ENCODE results near the gene CSNK1G3. TPM values are rescaled to one million over a fixed set of nuclear protein-coding genes. Genes with fewer than 3 reads are reported as not detected.
A peak's percentile ranks its signal among the peaks of the same experiment; 100 is the strongest.

The CSNK1G3 gene
- polyA plus RNA-seq, 6 donors from 2014 or later, result 92.2 to 123 (median 109) TPM

DNA sequence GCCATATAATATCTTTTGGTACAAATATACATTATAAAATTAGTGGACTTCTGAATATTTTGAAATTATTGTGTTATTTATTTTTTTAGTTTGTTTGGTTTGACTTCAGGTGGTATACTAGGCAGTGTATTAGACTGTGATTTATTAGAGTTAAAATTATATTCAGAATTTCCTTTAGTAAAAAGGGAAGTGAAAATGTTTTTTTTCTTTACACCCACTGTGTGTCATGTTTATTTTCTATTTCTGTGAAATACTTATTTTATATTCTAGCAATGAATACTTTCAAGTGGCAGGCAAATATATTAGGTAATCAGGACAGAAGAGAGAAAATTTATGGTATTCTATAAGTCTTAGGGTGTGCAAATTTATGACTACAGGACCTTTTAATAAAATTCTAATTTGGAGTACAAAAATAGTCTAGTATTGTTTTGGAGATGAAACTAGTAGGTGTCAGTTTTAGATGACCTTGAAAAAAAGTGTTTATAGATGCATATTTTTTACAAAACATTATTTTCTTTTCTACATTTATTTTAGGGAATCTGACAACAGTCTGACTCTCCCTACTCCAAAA lies 8.8 kb downstream of the CSNK1G3 start:
- H3K9me3 Mint-ChIP-seq, result peaks cover 0 to 3% (median 0%) of the 10 kb centered on the region in 7 donors
- DNase-seq (peak; percentile 31), ATAC-seq (ENCODE audit: low read depth in 2 of 2) (peak; percentile 53 to 59)
- peak overlapping the region in 5 of 6 donors; percentile 14 to 97 (median 71) for H3K27ac Mint-ChIP-seq
- no peaks in the 10 kb centered on the region for H3K27me3 Mint-ChIP-seq
- no peaks in the 10 kb centered on the region for H3K36me3 Mint-ChIP-seq
- peak overlapping the region; percentile 61 to 85 (median 79) for H3K4me3 Mint-ChIP-seq
- peaks cover 48 to 87% (median 74%) of the 10 kb centered on the region in 3 donors for H3K4me1 Mint-ChIP-seq

DNA sequence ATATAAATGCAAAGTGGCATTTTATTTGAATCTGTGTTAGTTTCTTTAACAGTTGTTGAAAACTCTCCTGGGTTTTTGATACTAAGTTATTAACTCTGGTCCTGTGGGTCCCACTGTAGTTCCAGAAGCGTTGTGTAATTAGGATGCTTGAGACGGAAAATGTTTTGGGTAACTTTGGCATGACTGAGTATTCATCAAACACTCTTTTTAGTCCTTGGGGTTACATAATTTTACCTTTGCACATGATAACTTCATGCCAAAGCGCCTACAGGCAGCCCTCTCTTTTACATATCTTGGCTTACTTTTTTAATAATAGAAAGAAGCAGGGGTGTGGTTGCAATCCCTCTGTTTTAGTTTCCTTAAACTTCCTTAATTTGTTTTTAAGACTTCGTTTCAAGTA lies 12.2 kb downstream of the CSNK1G3 start:
- peaks cover 48 to 80% (median 70%) of the 10 kb centered on the region in 3 donors for H3K4me1 Mint-ChIP-seq
- peaks cover 0 to 4% (median 0%) of the 10 kb centered on the region in 7 donors for H3K9me3 Mint-ChIP-seq
- ATAC-seq (ENCODE audit: low read depth in 2 of 2), result no peak
- H3K27ac Mint-ChIP-seq, result peak overlapping the region; percentile 3 to 76 (median 47)
- no peaks in the 10 kb centered on the region for H3K27me3 Mint-ChIP-seq
- H3K36me3 Mint-ChIP-seq, result peaks cover 0 to 4% of the 10 kb centered on the region in 2 donors
- peak overlapping the region; percentile 0 to 72 (median 43) for H3K4me3 Mint-ChIP-seq
- DNase-seq, result no peak

DNA sequence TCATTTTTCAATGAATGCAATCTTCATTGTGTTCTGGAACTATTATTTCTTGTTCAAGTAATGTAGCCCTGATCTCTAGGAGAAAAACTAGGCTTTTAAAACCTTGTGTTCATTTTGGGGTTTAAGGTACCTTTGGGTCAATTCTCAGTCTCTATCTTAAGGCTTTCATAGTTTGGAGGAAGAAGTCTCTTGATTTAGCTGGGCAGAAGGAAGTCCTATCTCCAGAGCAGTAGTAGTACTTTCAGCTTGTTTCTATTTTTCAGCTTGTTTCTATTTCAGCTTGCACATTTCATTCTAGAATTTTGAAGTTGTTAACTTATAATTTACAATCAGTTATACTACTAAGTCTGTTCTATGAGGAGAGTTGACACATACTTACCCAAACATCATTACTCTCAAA lies 15.2 kb downstream of the CSNK1G3 start:
- Mint-ChIP-seq H3K4me3 (peak overlapping the region in 6 of 8 donors; percentile 7 to 63 (median 44)), H3K9me3 (peaks cover 0 to 4% (median 0%) of the 10 kb centered on the region in 7 donors), H3K27ac (peak overlapping the region in 4 of 6 donors; percentile 7 to 65 (median 38)), H3K4me1 (peaks cover 46 to 71% (median 68%) of the 10 kb centered on the region in 3 donors), H3K36me3 (peaks cover 0 to 4% of the 10 kb centered on the region in 2 donors), H3K27me3 (no peaks in the 10 kb centered on the region)
- peak; percentile 32 to 46 for ATAC-seq (ENCODE audit: low read depth in 2 of 2)
- no peak for DNase-seq

DNA sequence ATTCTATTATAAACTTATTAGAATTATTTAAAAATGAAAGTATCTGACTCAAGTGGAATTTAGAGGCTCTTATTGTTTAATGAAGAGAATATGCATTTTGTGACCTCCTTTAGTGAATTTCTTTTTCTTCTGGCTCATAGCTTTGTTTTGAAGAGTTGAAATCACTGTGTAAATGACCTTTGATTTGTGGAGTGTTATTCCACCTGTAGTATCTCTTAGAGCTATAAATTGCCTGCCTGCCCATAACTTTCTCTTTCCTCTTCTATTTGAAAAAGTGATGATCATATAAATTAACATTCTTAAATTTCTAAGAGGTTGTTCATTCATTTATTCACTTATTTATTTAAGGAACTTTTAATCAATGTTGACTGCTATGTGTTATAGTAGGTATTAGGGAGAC lies 16.1 kb downstream of the CSNK1G3 start:
- Mint-ChIP-seq H3K4me1 (peaks cover 49 to 72% (median 66%) of the 10 kb centered on the region in 3 donors), H3K4me3 (peak overlapping the region in 1 of 8 donors; percentile 31), H3K36me3 (peaks cover 0 to 4% of the 10 kb centered on the region in 2 donors), H3K27me3 (no peaks in the 10 kb centered on the region), H3K27ac (no peak overlapping the region), H3K9me3 (peaks cover 0 to 4% (median 0%) of the 10 kb centered on the region in 7 donors)
- ATAC-seq (ENCODE audit: low read depth in 2 of 2), result no peak
- DNase-seq, result no peak

DNA sequence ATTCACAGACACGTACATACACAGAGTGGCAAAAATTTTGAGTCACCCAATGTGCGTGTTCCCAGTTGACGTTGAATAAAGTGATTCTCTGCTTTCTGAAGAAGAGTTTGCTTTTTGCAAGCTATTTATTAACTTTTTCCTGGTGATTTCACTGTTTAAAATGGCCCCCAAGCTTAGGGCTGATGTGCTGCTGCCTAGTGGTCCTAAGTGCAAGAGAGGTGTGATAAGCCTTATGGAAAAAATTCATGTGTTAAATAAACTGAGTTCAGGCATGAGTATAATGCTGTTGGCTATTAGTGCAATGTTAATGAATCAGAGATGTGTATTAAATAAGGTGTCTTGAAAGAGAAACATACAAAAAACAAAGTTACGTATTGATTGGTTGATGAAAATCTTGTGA lies 16.9 kb downstream of the CSNK1G3 start:
- peaks cover 48 to 70% (median 61%) of the 10 kb centered on the region in 3 donors for H3K4me1 Mint-ChIP-seq
- no peaks in the 10 kb centered on the region for H3K27me3 Mint-ChIP-seq
- H3K4me3 Mint-ChIP-seq, result peak overlapping the region in 5 of 8 donors; percentile 10 to 53 (median 31)
- peaks cover 0 to 4% (median 0%) of the 10 kb centered on the region in 7 donors for H3K9me3 Mint-ChIP-seq
- no peak for ATAC-seq (ENCODE audit: low read depth in 2 of 2)
- H3K27ac Mint-ChIP-seq, result peak overlapping the region in 1 of 6 donors; percentile 66
- H3K36me3 Mint-ChIP-seq, result peaks cover 0 to 4% of the 10 kb centered on the region in 2 donors
- DNase-seq, result no peak

DNA sequence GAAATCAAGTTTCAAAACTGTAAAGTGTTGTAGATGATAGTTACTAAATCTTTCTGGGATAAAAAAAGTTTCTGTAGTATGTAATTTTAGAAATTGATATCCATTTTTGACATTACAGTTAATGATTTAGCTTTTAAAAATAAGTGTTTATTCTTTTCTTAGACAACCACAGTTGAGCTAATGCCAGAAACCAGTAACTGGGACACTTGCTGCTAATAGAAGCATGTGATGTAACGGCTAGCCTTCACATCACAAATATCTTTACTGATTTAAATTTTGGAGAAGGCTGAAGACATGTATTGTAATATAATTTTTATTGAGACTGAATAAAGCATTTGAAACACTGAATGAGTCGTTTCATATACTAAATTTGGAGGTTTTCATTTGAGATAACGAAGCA lies 18.8 kb downstream of the CSNK1G3 start:
- Mint-ChIP-seq H3K4me1 (peaks cover 39 to 67% (median 58%) of the 10 kb centered on the region in 3 donors), H3K27me3 (no peaks in the 10 kb centered on the region), H3K9me3 (peaks cover 0 to 4% (median 0%) of the 10 kb centered on the region in 7 donors), H3K36me3 (peaks cover 0 to 4% of the 10 kb centered on the region in 2 donors), H3K27ac (no peak overlapping the region), H3K4me3 (peak overlapping the region in 1 of 8 donors; percentile 6)
- DNase-seq (no peak), ATAC-seq (ENCODE audit: low read depth in 2 of 2) (no peak)

DNA sequence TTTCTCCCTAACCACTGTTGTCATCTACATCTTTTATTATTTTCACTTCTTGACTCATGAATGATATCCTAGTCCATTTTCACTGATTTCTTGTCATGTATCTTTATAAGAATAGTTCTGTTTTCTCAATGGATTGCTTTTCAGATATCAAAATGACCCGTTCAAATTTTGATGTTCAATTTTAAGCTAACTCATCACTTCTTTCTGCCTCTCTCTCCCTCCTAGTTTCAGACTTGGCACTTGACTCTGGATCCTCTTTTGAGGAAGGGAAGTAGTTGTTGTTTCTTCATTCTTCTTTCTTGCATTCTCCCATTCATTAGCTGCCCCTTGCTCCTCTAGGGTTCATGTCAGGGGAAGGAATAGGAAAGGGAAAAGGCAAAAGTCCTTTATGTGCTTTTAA lies 23.7 kb downstream of the CSNK1G3 start:
- Mint-ChIP-seq H3K27me3 (no peaks in the 10 kb centered on the region), H3K27ac (no peak overlapping the region), H3K4me3 (peak overlapping the region in 1 of 8 donors; percentile 5), H3K9me3 (no peaks in the 10 kb centered on the region), H3K4me1 (peaks cover 38 to 73% (median 61%) of the 10 kb centered on the region in 3 donors), H3K36me3 (peaks cover 0 to 3% of the 10 kb centered on the region in 2 donors)
- DNase-seq, result no peak
- no peak for ATAC-seq (ENCODE audit: low read depth in 2 of 2)

DNA sequence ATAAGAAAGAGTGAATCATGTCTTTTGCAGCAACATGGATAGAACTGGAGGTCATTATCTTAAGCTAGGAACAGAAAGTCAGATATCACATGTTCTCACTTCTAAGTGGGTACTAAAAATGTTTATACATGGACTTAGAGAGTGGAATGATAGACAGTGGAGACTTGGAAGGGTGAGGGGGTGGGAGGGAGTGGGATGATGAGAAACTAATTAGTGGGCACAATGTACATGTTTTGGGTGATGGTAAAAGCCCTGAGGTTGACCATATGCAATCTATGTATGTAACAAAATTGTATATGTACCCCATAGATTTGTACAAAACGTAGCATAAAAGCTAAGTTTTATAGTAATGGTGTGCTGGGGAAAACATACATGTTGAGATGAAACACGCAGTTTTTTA lies 25.3 kb downstream of the CSNK1G3 start:
- no peaks in the 10 kb centered on the region for H3K9me3 Mint-ChIP-seq
- no peak for ATAC-seq (ENCODE audit: low read depth in 2 of 2)
- H3K4me1 Mint-ChIP-seq, result peaks cover 46 to 81% (median 71%) of the 10 kb centered on the region in 3 donors
- H3K36me3 Mint-ChIP-seq, result peaks cover 0 to 3% of the 10 kb centered on the region in 2 donors
- no peaks in the 10 kb centered on the region for H3K27me3 Mint-ChIP-seq
- DNase-seq, result no peak
- peak overlapping the region in 1 of 6 donors; percentile 12 for H3K27ac Mint-ChIP-seq
- H3K4me3 Mint-ChIP-seq, result no peak overlapping the region

DNA sequence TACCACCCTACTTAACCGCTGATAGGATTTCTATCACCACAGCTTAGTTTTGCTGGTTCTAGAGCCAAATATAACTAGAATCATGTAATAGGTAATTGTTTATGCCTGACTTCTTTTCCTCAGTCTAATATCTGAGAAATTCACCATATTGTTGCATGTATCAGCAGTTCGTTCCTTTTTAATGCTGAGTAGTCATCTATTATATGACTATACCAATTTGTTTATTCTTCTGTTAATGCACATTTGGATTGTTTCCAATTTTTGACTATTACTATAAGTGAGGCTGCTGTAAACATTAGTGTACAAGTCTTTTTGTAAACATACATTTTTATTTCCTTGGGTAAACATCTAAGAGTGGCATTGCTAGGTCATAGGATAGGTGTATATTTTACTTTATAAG lies 25.9 kb downstream of the CSNK1G3 start:
- peaks cover 52 to 81% (median 75%) of the 10 kb centered on the region in 3 donors for H3K4me1 Mint-ChIP-seq
- H3K4me3 Mint-ChIP-seq, result peak overlapping the region in 1 of 8 donors; percentile 41
- no peak for ATAC-seq (ENCODE audit: low read depth in 2 of 2)
- H3K27me3 Mint-ChIP-seq, result no peaks in the 10 kb centered on the region
- H3K36me3 Mint-ChIP-seq, result peaks cover 0 to 3% of the 10 kb centered on the region in 2 donors
- peak overlapping the region in 3 of 6 donors; percentile 24 to 83 (median 47) for H3K27ac Mint-ChIP-seq
- no peak for DNase-seq
- H3K9me3 Mint-ChIP-seq, result no peaks in the 10 kb centered on the region

DNA sequence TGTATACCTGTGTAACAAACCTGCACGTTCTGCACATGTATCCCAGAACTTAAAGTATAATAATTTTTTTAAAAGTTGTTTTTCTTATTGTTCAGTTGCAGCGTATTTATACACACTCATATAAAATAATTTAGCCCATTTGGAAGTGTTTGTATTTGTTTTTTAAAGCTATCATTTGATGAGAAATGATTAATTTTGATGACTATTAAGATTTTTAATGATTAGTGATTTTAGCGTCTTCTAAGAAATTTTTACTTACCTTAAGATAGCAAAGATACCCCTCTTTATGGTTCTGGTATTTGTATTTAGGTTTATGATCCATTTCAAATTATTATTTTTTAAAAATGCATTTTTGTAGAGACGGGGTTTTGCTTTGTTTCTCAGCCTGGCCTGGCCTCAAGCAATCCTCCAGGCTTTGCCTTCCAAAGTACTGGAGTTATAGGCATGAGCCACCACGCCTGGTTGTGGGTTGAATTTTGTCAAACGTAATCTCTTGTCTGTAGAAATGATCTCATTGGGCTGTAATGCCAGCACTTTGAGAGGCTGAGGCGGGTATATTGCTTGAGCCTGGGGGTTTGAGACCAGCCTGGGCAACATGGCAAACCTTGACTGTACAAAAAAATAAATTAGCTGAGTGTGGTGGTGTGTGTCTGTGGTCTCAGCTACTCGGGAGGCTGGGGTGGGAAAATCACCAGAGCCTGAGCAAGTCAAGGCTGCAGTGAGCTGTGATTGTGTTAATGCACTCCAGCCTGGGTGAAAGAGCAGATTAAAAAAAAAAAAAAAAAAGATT lies 26.9 kb downstream of the CSNK1G3 start:
- ATAC-seq (ENCODE audit: low read depth in 2 of 2), result peak; percentile 49 to 54
- H3K4me1 Mint-ChIP-seq, result peaks cover 58 to 83% (median 80%) of the 10 kb centered on the region in 3 donors
- H3K27ac Mint-ChIP-seq, result peak overlapping the region in 4 of 6 donors; percentile 26 to 69 (median 45)
- no peaks in the 10 kb centered on the region for H3K9me3 Mint-ChIP-seq
- peaks cover 0 to 3% of the 10 kb centered on the region in 2 donors for H3K36me3 Mint-ChIP-seq
- H3K27me3 Mint-ChIP-seq, result no peaks in the 10 kb centered on the region
- peak overlapping the region in 6 of 8 donors; percentile 6 to 80 (median 46) for H3K4me3 Mint-ChIP-seq
- DNase-seq, result no peak

DNA sequence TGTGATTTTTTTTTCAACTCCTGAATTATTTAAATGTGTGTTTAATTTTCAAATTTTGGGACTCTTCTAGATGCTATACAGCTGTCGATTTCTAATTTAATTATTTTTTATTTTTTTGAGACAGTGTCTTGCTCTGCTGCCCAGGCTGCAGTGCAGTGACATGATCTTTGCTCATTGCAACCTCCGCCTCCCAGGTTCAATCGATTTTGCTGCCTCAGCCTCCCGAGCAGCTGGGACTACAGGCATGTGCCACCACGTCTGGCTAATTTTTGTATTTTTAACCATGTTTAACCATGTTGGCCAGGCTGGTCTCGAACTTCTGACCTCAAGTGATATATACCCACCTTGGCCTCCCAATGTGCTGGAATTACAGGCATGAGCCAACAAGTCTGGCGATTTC lies 28.6 kb downstream of the CSNK1G3 start:
- peak overlapping the region in 2 of 6 donors; percentile 29 to 55 for H3K27ac Mint-ChIP-seq

DNA sequence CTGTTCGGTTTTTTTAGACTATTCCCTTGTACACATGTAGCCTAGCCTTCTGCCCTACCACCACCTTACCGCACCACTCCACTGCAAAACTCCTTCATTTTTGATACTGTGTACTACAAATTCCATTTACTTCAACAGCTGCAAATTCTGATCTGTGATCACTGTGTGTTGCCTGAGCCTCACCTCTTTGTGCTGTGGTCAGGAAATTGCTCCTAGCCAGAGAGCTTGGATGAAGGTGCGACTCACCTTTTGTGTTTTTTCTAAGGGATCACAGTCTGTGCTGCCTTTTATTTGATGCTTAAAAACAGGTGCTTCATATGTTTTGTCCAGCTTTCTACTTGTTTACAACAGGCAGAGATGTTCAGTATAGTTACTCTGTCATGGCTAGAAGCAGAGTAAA lies 31.5 kb downstream of the CSNK1G3 start:
- ATAC-seq (ENCODE audit: low read depth in 2 of 2) (peak in 1 of 2 donors; percentile 25), DNase-seq (no peak)
- H3K36me3 Mint-ChIP-seq, result peaks cover 0 to 3% of the 10 kb centered on the region in 2 donors
- peaks cover 55 to 83% (median 69%) of the 10 kb centered on the region in 3 donors for H3K4me1 Mint-ChIP-seq
- peak overlapping the region in 5 of 6 donors; percentile 64 to 95 (median 66) for H3K27ac Mint-ChIP-seq
- H3K9me3 Mint-ChIP-seq, result peaks cover 0 to 3% (median 0%) of the 10 kb centered on the region in 7 donors
- H3K27me3 Mint-ChIP-seq, result no peaks in the 10 kb centered on the region
- H3K4me3 Mint-ChIP-seq, result peak overlapping the region in 5 of 8 donors; percentile 1 to 39 (median 9)

More for the DNA sequence above, 28.6 kb downstream of the CSNK1G3 start:
- H3K4me1 Mint-ChIP-seq, result peaks cover 65 to 82% (median 75%) of the 10 kb centered on the region in 3 donors
- H3K36me3 Mint-ChIP-seq, result peaks cover 0 to 3% of the 10 kb centered on the region in 2 donors
- H3K4me3 Mint-ChIP-seq, result peak overlapping the region in 1 of 8 donors; percentile 17
- no peak for ATAC-seq (ENCODE audit: low read depth in 2 of 2)
- H3K27me3 Mint-ChIP-seq, result no peaks in the 10 kb centered on the region
- H3K9me3 Mint-ChIP-seq, result peaks cover 0 to 3% (median 0%) of the 10 kb centered on the region in 7 donors
- no peak for DNase-seq

DNA sequence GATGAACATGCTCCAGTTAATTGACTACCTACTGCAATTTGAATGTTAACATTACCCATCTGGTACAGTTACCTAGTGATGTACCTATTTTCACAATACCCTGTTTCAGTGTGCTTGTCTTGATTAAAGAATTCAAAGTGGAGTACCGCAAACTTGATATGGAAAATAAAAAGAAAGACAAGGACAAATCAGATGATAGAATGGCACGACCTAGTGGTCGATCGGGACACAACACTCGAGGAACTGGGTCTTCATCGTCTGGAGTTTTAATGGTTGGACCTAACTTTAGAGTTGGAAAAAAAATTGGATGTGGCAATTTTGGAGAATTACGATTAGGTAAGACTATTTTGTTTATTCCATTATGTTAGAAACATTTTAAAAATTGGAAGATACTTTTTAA lies 33.5 kb downstream of the CSNK1G3 start:
- DNase-seq (no peak), ATAC-seq (ENCODE audit: low read depth in 2 of 2) (no peak)
- Mint-ChIP-seq H3K4me1 (peaks cover 57 to 82% (median 67%) of the 10 kb centered on the region in 3 donors), H3K4me3 (peak overlapping the region in 1 of 8 donors; percentile 20), H3K27me3 (no peaks in the 10 kb centered on the region), H3K36me3 (peaks cover 0 to 8% of the 10 kb centered on the region in 2 donors), H3K27ac (peak overlapping the region in 4 of 6 donors; percentile 56 to 98 (median 61)), H3K9me3 (peaks cover 0 to 3% (median 0%) of the 10 kb centered on the region in 7 donors)
